DND-41 (cell line): ENCODE results near the gene TNF.

Experiments
- EZH2 ChIP-seq: IDR thresholded peaks from 3 replicates; pipeline ENCODE4 v1.6.1; 2012; ENCODE audit warnings: borderline replicate concordance, low read depth, mild to moderate bottlenecking, moderate library complexity, low read length, inconsistent platforms; ENCODE audit not compliant: severe bottlenecking
- TF ChIP-seq, protein P1 (sequence below): IDR thresholded peaks from 2 replicates; pipeline ENCODE4 v1.5.1; 2012; ENCODE audit warnings: borderline replicate concordance, low read length, moderate library complexity, mild to moderate bottlenecking; ENCODE audit not compliant: poor library complexity, severe bottlenecking; ENCODE audit errors: extremely low read depth

DNA sequence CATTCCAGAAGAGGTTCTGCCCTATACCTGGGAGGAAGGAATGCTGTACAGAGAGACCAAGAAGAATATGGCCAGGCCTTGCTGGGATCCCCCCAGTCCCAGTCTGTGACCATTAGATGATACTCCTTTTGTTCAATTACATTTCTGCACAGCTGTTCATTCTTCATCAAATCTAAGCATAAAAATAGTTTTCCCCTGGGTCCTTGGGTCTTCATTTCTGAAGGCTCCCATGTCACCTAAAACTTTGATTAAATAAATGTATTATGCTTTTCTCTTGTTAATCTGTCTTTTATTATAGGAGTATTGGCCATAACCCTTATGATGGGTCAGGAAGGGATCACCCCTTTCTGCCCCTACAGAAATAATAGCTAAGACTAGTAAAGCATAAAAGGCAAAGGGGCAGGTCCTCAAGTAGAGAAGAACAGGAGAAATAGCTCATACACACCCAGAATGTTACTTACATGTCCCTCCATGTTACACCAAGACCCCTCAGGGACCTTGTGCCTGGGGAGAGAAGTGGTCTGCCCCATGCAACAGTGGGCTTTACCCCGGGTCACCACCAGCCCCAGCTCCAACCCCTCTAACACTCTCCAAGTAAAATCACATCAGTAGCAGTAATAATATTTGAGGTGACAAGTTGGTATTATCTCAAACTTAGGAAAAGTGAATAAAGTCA is 5.4 kb upstream of the TNF start:
- TF ChIP-seq, protein P1, sequence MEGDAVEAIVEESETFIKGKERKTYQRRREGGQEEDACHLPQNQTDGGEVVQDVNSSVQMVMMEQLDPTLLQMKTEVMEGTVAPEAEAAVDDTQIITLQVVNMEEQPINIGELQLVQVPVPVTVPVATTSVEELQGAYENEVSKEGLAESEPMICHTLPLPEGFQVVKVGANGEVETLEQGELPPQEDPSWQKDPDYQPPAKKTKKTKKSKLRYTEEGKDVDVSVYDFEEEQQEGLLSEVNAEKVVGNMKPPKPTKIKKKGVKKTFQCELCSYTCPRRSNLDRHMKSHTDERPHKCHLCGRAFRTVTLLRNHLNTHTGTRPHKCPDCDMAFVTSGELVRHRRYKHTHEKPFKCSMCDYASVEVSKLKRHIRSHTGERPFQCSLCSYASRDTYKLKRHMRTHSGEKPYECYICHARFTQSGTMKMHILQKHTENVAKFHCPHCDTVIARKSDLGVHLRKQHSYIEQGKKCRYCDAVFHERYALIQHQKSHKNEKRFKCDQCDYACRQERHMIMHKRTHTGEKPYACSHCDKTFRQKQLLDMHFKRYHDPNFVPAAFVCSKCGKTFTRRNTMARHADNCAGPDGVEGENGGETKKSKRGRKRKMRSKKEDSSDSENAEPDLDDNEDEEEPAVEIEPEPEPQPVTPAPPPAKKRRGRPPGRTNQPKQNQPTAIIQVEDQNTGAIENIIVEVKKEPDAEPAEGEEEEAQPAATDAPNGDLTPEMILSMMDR: no peak
- no peak for TF ChIP-seq EZH2
